ENCODE results near the gene FTL. TPM values are rescaled to one million over a fixed set of nuclear protein-coding genes. Genes with fewer than 3 reads are reported as not detected.

The FTL gene
- total and polyA plus RNA-seq, 4 donors, result 2,528 to 16,395 (median 12,201) TPM

GRCh38 chr19:48986211-48986610 is 21.1 kb downstream of the FTL start:
- Histone ChIP-seq H3K36me3 (ENCODE audit: control insufficient read depth in 4 of 4, insufficient read depth in 3 of 4, low read depth in 1 of 4, low read length in 3 of 4) (peaks cover 6 to 28% (median 25%) of the 10 kb centered on the region in 4 donors), H3K27me3 (ENCODE audit: control insufficient read depth in 4 of 4, insufficient read depth in 4 of 4, low read length in 3 of 4) (no peaks in the 10 kb centered on the region), H3K4me3 (ENCODE audit: low read depth in 1 of 3, low read length in 3 of 3) (no peak overlapping the region), H3K27ac (ENCODE audit: low read depth in 1 of 2, low read length in 2 of 2) (no peak overlapping the region), H3K9me3 (ENCODE audit: control insufficient read depth in 4 of 4, low read length in 3 of 4) (no peaks in the 10 kb centered on the region), H3K4me1 (ENCODE audit: control insufficient read depth in 4 of 4, insufficient read depth in 4 of 4, low read length in 3 of 4) (peaks cover 2 to 8% (median 5%) of the 10 kb centered on the region in 4 donors), H3K9ac (ENCODE audit: low read depth in 1 of 2, low read length in 2 of 2) (no peak overlapping the region)
- DNase-seq (ENCODE audit: low spot score), result no peak
- WGBS, result 97% methylated on average over 3 of the region's 3 CpGs
- TF ChIP-seq JUND (IDR thresholded peaks at IDR 0.05) (no peak), NR2F2 (IDR thresholded peaks at IDR 0.05) (no peak), REST (IDR thresholded peaks at IDR 0.05) (no peak), CTCF (IDR thresholded peaks at IDR 0.05; ENCODE audit: low read depth, low read length, missing input control) (no peak), FOXA1 (IDR thresholded peaks at IDR 0.05) (no peak), RXRA (IDR thresholded peaks at IDR 0.05) (no peak)

- Histone ChIP-seq H3K27me3 (ENCODE audit: control insufficient read depth in 4 of 4, insufficient read depth in 4 of 4, low read length in 3 of 4) (no peaks in the 10 kb centered on the region), H3K9ac (ENCODE audit: low read depth in 1 of 2, low read length in 2 of 2) (no peak overlapping the region), H3K4me1 (ENCODE audit: control insufficient read depth in 4 of 4, insufficient read depth in 4 of 4, low read length in 3 of 4) (peaks cover 9 to 18% (median 15%) of the 10 kb centered on the region in 4 donors), H3K27ac (ENCODE audit: low read depth in 1 of 2, low read length in 2 of 2) (no peak overlapping the region), H3K9me3 (ENCODE audit: control insufficient read depth in 4 of 4, low read length in 3 of 4) (no peaks in the 10 kb centered on the region), H3K4me3 (ENCODE audit: low read depth in 1 of 3, low read length in 3 of 3) (no peak overlapping the region), H3K36me3 (ENCODE audit: control insufficient read depth in 4 of 4, insufficient read depth in 3 of 4, low read depth in 1 of 4, low read length in 3 of 4) (peaks cover 6 to 26% (median 25%) of the 10 kb centered on the region in 4 donors)
- WGBS, result 94% methylated on average over 7 of the region's 7 CpGs
- no peak for TF ChIP-seq YY1 (IDR thresholded peaks at IDR 0.05)
- no peak for TF ChIP-seq FOXA2 (IDR thresholded peaks at IDR 0.05)
- TF ChIP-seq GABPA (IDR thresholded peaks at IDR 0.05 in 1 of 2, conservative IDR thresholded peaks at IDR 0.05 in 1 of 2), result no peak
- TF ChIP-seq CTCF (IDR thresholded peaks at IDR 0.05; ENCODE audit: low read depth, low read length, missing input control), result no peak
- TF ChIP-seq ZBTB33 (IDR thresholded peaks at IDR 0.05), result no peak
- TF ChIP-seq EGR1 (IDR thresholded peaks at IDR 0.05; ENCODE audit: low read depth in 2 of 2), result no peak
- no peak for TF ChIP-seq TAF1 (conservative IDR thresholded peaks at IDR 0.05)
- TF ChIP-seq REST (IDR thresholded peaks at IDR 0.05), result no peak
- no peak for TF ChIP-seq RXRA (IDR thresholded peaks at IDR 0.05)
- DNase-seq (ENCODE audit: low spot score), result no peak
These were observed 22.2 kb downstream of the FTL start for GRCh38 chr19:48987323-48987722.
